K562 (cell line): ENCODE measurements around the gene CSAG1. TPM values are rescaled to one million over a fixed set of nuclear protein-coding genes. Genes with fewer than 3 reads are reported as not detected.

Experiments
- CCNT2 ChIP-seq: IDR thresholded peaks from 2 replicates; pipeline ENCODE4 v1.6.1; 2011; ENCODE audit warnings: borderline replicate concordance, low read depth, mild to moderate bottlenecking, moderate library complexity, mixed read lengths, low read length; ENCODE audit not compliant: insufficient read length; ENCODE audit errors: extremely low read depth
- CHD2 ChIP-seq: IDR thresholded peaks from 2 replicates; pipeline ENCODE4 v1.6.1; 2011; ENCODE audit warnings: low read depth, low read length
- EP300 ChIP-seq: IDR thresholded peaks from 2 replicates; pipeline ENCODE4 v1.6.1; 2012; ENCODE audit warnings: low read length, improper control_type of control experiment
- ERF ChIP-seq: fragments of 450-650 bp; formaldehyde crosslinking; IDR thresholded peaks from 2 replicates; pipeline ENCODE4 v1.4.0; 2020; ENCODE audit warnings: mild to moderate bottlenecking, mixed read lengths
- FOXM1 ChIP-seq, 2 experiments: fragments of 450-650 bp in 1 of 2; sonication (generic) in 1 of 2; formaldehyde crosslinking in 1 of 2; IDR thresholded peaks; 2 replicates each; pipeline versions ENCODE4 v1.6.1 to v1.9.0; 2017 to 2022; ENCODE audit warnings: low read depth in 2 of 2, mild to moderate bottlenecking in 2 of 2, missing genetic modification reagents in 1 of 2, moderate library complexity in 1 of 2
- GABPA ChIP-seq: fragments of 200-800 bp; sonication (Bioruptor generic); conservative IDR thresholded peaks from 2 replicates; pipeline ENCODE4 v1.6.1; 2016; ENCODE audit warnings: low read depth, missing genetic modification characterization, missing compliant biosample characterization
- HMBOX1 ChIP-seq: sonication (generic); IDR thresholded peaks from 2 replicates; pipeline ENCODE4 v1.6.1; 2016
- MEF2A ChIP-seq: IDR thresholded peaks from 2 replicates; pipeline ENCODE4 v1.6.1; 2011; ENCODE audit warnings: low read depth, mild to moderate bottlenecking, low read length, moderate library complexity; ENCODE audit not compliant: control insufficient read depth
- NR1H2 ChIP-seq: sonication (generic); formaldehyde crosslinking; IDR thresholded peaks from 2 replicates; pipeline ENCODE4 v1.4.0; 2020; ENCODE audit warnings: mild to moderate bottlenecking, missing genetic modification reagents
- POLR2G ChIP-seq: fragments of 200-400 bp; formaldehyde crosslinking; IDR thresholded peaks from 2 replicates; pipeline ENCODE4 v1.6.1; 2017; ENCODE audit warnings: low read depth, mild to moderate bottlenecking, antibody characterized with exemption, low read length, moderate library complexity
- RBM14 ChIP-seq: fragments of 200-400 bp; formaldehyde crosslinking; IDR thresholded peaks from 2 replicates; pipeline ENCODE4 v1.6.1; 2018; ENCODE audit warnings: low read depth, mild to moderate bottlenecking, low read length, moderate library complexity, borderline replicate concordance; ENCODE audit not compliant: insufficient read depth
- SIN3B ChIP-seq: fragments of 450-650 bp; IDR thresholded peaks from 2 replicates; pipeline ENCODE4 v1.6.1; 2017; ENCODE audit warnings: low read depth, mild to moderate bottlenecking, moderate library complexity
- SMAD3 ChIP-seq: fragments of 450-650 bp; formaldehyde crosslinking; conservative IDR thresholded peaks from 2 replicates; pipeline ENCODE4 v1.4.0; 2020; ENCODE audit warnings: mild to moderate bottlenecking
- STAT5A ChIP-seq: IDR thresholded peaks from 2 replicates; pipeline ENCODE4 v1.6.1; 2012; ENCODE audit warnings: low read length, inconsistent platforms, borderline replicate concordance
- THRA ChIP-seq: fragments of 450-650 bp; IDR thresholded peaks from 2 replicates; pipeline ENCODE4 v1.6.1; 2017; ENCODE audit warnings: mild to moderate bottlenecking, moderate library complexity
- ZFP36 ChIP-seq: fragments of 150-350 bp; IDR thresholded peaks from 2 replicates; pipeline ENCODE4 v1.6.1; 2018; ENCODE audit warnings: low read length, low read depth; ENCODE audit not compliant: partially characterized antibody
- ZNF384 ChIP-seq: IDR thresholded peaks from 2 replicates; pipeline ENCODE4 v1.6.1; 2012; ENCODE audit warnings: low read depth, low read length, improper control_type of control experiment
- ZNF589 ChIP-seq: fragments of 200-800 bp; sonication (Bioruptor generic); IDR thresholded peaks from 2 replicates; pipeline ENCODE4 v1.6.1; 2016; ENCODE audit warnings: low read depth, missing genetic modification characterization, missing compliant biosample characterization
- polyA plus RNA-seq, 8 experiments: library from polyadenylated mRNA; depleted of rRNA in 4 of 8; stranded (reverse) in 5 of 8; unstranded in 3 of 8; fragments of >200 nt; fragmentation: Nextera tagmentation in 2 of 8; fragmentation: Illumina TruSeq in 1 of 8; extraction: Ambion mirVana in 2 of 8; extraction: Trizol in 1 of 8; gene quantifications; 2 replicates each; pipeline versions ENCODE4 v1.2.1 to v1.2.3, GENCODE V29; 2011 to 2014; ENCODE audit warnings: inconsistent platforms in 1 of 8, missing spikeins in 1 of 8
- total RNA-seq, 7 experiments: library from RNA; depleted of rRNA in 6 of 7; stranded (reverse); fragments of >200 nt in 6 of 7; fragmentation: Illumina TruSeq in 2 of 7; extraction: Trizol in 2 of 7; gene quantifications; 2 replicates each; pipeline versions ENCODE4 v1.2.1 to v1.2.3, GENCODE V29; 2011 to 2021; ENCODE audit warnings: low replicate concordance in 1 of 7
- TF ChIP-seq, protein P1 (sequence below): IDR thresholded peaks from 3 replicates; pipeline ENCODE4 v1.6.1; 2011; ENCODE audit warnings: borderline replicate concordance, mild to moderate bottlenecking, moderate library complexity; ENCODE audit not compliant: insufficient read length; ENCODE audit errors: extremely low read depth
- TF ChIP-seq, protein P2 (sequence below), 2 experiments: fragments of 450-650 bp; conservative IDR thresholded peaks; 2 replicates each; pipeline ENCODE4 v1.6.1; 2017; ENCODE audit warnings: mild to moderate bottlenecking in 2 of 2, moderate library complexity in 2 of 2

CSAG1 gene
- total and polyA plus RNA-seq, 9 of the 15 experiments (the other 6 are each of a cell fraction or from before 2014, with no cell fraction given): 43.1 to 170 (median 62.1) TPM

DNA sequence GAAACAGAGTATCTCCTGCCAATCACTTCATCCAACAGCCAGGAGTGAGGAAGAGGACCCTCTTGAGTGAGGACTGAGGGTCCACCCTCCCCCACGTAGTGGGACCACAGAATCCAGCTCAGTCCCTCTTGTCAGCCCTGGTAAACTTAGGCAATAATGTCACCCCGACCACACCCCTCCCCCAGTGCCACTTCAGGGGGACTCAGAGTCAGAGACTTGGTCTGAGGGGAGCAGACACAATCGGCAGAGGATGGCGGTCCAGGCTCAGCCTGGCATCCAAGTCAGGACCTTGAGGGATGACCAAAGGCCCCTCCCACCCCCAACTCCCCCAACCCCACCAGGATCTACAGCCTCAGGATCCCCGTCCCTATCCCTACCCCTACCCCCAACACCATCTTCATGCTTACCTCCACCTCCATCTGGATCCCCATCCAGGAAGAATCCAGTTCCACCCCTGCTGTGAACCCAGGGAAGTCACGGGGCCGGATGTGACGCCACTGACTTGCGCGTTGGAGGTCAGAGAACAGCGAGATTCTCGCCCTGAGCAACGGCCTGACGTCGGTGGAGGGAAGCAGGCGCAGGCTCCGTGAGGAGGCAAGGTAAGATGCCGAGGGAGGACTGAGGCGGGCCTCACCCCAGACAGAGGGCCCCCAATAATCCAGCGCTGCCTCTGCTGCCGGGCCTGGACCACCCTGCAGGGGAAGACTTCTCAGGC, at the start of gene CSAG1, which contains the start of gene MAGEA12 (continued):
- TF ChIP-seq THRA (no peak), GABPA (tag) (peak; percentile 89), EP300 (peak; percentile 5; the same call in 1 of the 2 replicates), ERF (no peak), SMAD3 (no peak), ZNF589 (no peak), POLR2G (peak; percentile 76), ZNF384 (no peak), MEF2A (no peak), RBM14 (no peak), HMBOX1 (no peak), CCNT2 (no peak), SIN3B (0 out of 2 replicates have a peak, but pooled peaks have one; percentile 51), NR1H2 (CRISPR knock-in tag) (no peak), STAT5A (no peak), ZFP36 (peak; percentile 64), FOXM1 (IDR thresholded peaks at IDR 0.05; ENCODE audit: low read depth) (no peak), FOXM1 (CRISPR knock-in tag; IDR thresholded peaks at IDR 0.05; ENCODE audit: low read depth) (no peak), CHD2 (peak; percentile 95)
- TF ChIP-seq, protein P1, sequence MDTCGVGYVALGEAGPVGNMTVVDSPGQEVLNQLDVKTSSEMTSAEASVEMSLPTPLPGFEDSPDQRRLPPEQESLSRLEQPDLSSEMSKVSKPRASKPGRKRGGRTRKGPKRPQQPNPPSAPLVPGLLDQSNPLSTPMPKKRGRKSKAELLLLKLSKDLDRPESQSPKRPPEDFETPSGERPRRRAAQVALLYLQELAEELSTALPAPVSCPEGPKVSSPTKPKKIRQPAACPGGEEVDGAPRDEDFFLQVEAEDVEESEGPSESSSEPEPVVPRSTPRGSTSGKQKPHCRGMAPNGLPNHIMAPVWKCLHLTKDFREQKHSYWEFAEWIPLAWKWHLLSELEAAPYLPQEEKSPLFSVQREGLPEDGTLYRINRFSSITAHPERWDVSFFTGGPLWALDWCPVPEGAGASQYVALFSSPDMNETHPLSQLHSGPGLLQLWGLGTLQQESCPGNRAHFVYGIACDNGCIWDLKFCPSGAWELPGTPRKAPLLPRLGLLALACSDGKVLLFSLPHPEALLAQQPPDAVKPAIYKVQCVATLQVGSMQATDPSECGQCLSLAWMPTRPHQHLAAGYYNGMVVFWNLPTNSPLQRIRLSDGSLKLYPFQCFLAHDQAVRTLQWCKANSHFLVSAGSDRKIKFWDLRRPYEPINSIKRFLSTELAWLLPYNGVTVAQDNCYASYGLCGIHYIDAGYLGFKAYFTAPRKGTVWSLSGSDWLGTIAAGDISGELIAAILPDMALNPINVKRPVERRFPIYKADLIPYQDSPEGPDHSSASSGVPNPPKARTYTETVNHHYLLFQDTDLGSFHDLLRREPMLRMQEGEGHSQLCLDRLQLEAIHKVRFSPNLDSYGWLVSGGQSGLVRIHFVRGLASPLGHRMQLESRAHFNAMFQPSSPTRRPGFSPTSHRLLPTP: no peak
- TF ChIP-seq, protein P2, sequence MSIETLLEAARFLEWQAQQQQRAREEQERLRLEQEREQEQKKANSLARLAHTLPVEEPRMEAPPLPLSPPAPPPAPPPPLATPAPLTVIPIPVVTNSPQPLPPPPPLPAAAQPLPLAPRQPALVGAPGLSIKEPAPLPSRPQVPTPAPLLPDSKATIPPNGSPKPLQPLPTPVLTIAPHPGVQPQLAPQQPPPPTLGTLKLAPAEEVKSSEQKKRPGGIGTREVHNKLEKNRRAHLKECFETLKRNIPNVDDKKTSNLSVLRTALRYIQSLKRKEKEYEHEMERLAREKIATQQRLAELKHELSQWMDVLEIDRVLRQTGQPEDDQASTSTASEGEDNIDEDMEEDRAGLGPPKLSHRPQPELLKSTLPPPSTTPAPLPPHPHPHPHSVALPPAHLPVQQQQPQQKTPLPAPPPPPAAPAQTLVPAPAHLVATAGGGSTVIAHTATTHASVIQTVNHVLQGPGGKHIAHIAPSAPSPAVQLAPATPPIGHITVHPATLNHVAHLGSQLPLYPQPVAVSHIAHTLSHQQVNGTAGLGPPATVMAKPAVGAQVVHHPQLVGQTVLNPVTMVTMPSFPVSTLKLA (conservative IDR thresholded peaks at IDR 0.05): 0 out of 4 replicates have a peak, but pooled peaks of 1 of the 2 experiments have one; percentile 34
